ENCODE results near the gene LILRA5.
"Not testable (repeated sequence)": the region's sequence is repeated elsewhere in the genome, so short reads cannot be mapped to it uniquely, and the experiment has no call there.

LILRA5 gene

DNA sequence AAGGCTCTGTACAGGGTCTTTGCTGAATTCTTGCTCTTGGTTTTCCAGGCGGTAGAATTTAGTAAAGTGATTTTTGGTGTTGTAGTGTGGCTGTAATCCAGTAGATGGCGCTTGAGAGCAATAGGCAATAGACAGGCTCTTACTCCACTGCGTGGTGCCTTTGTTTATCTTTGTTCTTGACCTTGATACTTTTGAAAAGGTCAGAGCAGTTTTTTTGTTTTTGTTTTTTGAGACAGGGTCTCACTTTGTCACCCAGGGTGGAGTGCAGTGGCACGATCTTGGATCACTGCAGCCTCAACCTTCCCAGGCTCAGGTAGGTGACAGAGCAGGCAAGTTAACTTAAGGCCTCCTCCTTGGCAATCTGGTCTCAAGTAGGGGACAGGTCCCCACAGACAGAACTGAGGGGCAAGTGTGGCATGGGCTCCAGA lies 12.2 kb upstream of the LILRA5 start:
- DNase-seq (ENCODE audit: low read depth), result no peak
- in situ Hi-C loops (cut with HindIII; ENCODE audit: low sequenced_read_pairs), result no loop called here
- no peak overlapping the region for H3K4me3 ChIP-seq (ENCODE audit: low read depth, low read length)
- TF ChIP-seq, protein P1, sequence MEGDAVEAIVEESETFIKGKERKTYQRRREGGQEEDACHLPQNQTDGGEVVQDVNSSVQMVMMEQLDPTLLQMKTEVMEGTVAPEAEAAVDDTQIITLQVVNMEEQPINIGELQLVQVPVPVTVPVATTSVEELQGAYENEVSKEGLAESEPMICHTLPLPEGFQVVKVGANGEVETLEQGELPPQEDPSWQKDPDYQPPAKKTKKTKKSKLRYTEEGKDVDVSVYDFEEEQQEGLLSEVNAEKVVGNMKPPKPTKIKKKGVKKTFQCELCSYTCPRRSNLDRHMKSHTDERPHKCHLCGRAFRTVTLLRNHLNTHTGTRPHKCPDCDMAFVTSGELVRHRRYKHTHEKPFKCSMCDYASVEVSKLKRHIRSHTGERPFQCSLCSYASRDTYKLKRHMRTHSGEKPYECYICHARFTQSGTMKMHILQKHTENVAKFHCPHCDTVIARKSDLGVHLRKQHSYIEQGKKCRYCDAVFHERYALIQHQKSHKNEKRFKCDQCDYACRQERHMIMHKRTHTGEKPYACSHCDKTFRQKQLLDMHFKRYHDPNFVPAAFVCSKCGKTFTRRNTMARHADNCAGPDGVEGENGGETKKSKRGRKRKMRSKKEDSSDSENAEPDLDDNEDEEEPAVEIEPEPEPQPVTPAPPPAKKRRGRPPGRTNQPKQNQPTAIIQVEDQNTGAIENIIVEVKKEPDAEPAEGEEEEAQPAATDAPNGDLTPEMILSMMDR (IDR thresholded peaks at IDR 0.05; ENCODE audit: low read depth, low read length, missing control alignments), result peak; percentile 76

DNA sequence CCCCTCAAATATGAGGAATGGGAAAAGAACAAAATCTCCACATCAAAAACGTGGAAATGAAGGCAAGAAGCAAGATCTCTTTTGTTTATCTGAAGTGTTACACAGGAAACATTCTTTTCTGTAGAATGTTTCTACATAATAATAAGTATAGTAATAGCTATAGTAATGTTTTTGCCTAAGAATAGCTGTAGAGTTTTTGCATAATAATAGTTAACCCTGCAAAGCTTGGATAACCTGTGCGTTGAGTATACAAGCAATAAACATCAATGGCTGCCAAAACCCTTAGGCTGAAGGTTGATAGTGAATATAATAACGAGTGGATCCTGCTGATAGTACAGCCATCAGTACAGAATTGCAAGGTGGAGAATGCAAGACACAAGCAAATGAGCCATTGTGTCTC lies 11.1 kb upstream of the LILRA5 start:
- in situ Hi-C loops (cut with HindIII; ENCODE audit: low sequenced_read_pairs), result no loop called here
- DNase-seq (ENCODE audit: low read depth), result no peak

DNA sequence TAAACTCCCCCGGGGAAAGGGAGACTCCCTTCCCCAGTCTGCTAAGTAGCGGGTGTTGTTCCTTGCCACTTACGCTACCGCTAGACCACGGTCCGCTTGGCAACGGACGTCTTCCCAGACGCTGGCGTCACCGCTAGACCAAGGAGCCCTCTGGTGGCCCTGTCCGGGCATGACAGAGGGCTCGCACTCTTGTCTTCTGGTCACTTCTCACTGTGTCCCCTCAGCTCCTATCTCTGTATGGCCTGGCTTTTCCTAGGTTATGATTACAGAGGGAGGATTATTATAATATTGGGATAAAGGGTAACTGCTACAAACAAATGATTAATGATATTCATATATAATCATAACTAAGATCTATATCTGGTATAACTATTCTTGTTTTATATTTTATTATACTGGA lies 10.0 kb upstream of the LILRA5 start:
- in situ Hi-C loops (cut with HindIII; ENCODE audit: low sequenced_read_pairs); DNase-seq (ENCODE audit: low read depth); H3K4me3 ChIP-seq (ENCODE audit: low read depth, low read length): not testable (repeated sequence)

More for the DNA sequence above, 11.1 kb upstream of the LILRA5 start:
- TF ChIP-seq, protein P1 (IDR thresholded peaks at IDR 0.05; ENCODE audit: low read depth, low read length, missing control alignments), result no peak
- no peak overlapping the region for H3K4me3 ChIP-seq (ENCODE audit: low read depth, low read length)

DNA sequence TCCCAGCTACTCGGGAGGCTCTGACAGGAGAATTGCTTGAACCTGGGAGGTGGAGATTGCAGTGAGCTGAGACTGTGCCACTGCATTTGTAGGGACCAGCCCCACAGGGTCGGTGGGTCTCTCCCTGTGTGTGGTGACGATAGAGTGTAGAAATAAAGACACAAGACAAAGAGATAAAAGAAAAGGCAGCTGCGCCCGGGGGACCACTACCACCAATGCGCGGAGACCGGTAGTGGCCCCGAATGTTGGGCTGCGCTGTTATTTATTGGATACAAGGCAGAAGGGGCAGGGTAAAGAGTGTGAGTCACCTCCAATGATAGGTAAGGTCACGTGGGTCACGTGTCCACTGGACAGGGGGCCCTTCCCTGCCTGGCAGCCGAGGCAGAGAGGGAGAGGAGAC lies 9.3 kb upstream of the LILRA5 start:
- DNase-seq (ENCODE audit: low read depth); in situ Hi-C loops (cut with HindIII; ENCODE audit: low sequenced_read_pairs); H3K4me3 ChIP-seq (ENCODE audit: low read depth, low read length): not testable (repeated sequence)

DNA sequence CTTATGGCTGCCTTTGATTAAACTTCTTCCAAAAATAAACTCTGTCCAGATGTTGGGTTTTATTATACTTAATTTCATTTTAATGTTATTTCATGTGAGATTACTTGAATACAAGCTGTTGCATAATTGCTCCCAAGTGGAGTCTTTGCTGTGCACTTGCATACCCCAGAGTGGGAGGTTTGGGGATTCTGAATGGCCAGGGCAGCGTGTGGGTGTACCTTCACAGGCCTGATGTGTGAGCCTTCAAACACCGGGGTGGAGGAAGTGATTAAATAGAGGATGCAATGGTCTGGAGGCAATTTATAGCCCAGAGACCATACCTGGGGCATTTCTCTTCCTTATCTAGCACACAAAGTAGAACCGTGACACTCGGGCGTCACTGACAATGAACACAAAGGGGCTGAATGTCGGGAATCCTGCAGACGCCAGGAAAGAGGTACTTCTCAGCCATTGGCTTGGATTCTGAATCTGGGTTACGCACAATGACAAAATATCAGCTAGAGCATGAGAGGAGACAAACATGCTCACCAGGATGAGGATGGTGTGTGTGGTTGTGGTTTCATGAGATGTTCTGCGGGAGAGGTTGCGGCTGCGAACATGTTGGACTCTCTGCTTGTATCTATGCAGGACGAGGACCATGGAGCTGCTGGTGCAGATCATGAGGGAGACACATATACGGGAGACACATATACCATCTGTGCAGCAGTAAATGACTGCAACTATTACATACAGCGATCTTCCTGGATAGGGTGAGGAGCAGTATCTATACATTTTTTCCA lies 7.1 kb upstream of the LILRA5 start:
- in situ Hi-C loops (cut with HindIII; ENCODE audit: low sequenced_read_pairs), result no loop called here
- no peak overlapping the region for H3K4me3 ChIP-seq (ENCODE audit: low read depth, low read length)
- no peak for DNase-seq (ENCODE audit: low read depth)
- TF ChIP-seq, protein P1 (IDR thresholded peaks at IDR 0.05; ENCODE audit: low read depth, low read length, missing control alignments), result no peak

DNA sequence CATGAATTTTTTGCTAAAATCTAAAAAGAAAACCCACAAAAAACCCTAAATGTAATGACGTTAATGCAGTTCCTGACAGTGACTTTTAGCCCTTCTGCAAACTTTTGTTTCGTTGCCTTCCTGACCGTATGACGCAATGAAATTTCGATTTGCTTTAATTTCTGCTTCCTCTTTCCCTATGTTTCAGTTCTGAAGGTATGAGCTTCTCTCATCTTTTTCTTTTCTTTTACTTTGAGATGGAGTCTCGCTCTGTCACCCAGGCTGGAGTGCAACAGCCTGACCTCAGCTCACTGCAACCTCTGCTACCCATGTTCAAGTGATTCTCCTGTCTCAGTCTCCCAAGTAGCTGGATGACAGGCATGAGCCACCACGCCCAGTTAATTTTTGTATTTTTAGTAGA lies 6.1 kb upstream of the LILRA5 start:
- TF ChIP-seq, protein P1 (IDR thresholded peaks at IDR 0.05; ENCODE audit: low read depth, low read length, missing control alignments), result no peak
- no peak for DNase-seq (ENCODE audit: low read depth)
- in situ Hi-C loops (cut with HindIII; ENCODE audit: low sequenced_read_pairs), result no loop called here
- H3K4me3 ChIP-seq (ENCODE audit: low read depth, low read length), result no peak overlapping the region

DNA sequence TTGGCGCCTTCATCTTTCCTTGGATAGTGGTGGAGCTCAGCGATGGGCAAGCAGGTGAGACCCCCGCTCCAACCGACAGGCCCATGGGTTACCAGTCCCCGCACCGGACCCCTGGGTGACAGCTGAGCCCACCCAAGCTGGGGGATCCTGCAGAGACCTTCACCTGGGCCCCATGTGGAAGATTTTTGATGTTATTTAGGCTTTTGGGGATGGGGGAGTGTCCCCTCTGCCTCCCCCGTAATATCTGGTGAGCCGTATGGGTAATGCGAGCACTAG lies 4.9 kb upstream of the LILRA5 start:
- TF ChIP-seq, protein P1 (IDR thresholded peaks at IDR 0.05; ENCODE audit: low read depth, low read length, missing control alignments), result no peak
- in situ Hi-C loops (cut with HindIII; ENCODE audit: low sequenced_read_pairs), result no loop called here
- H3K4me3 ChIP-seq (ENCODE audit: low read depth, low read length), result no peak overlapping the region
- no peak for DNase-seq (ENCODE audit: low read depth)

Data from astrocyte of the cerebellum (primary cell).